Hepatocyte (in vitro differentiated cells): ENCODE data around the gene FUOM. TPM values are rescaled to one million over a fixed set of nuclear protein-coding genes. Genes with fewer than 3 reads are reported as not detected.
"Not testable (repeated sequence)": the region's sequence is repeated elsewhere in the genome, so short reads cannot be mapped to it uniquely, and the experiment has no call there.

ENCODE experiments used
- DNase-seq: peaks from one replicate; pipeline ENCODE4 v3.0.0-alpha.2; 2016; ENCODE audit warnings: low spot score
- H2AFZ ChIP-seq: fragments of 200-600 bp; sonication (generic); 2 replicates; pipeline ENCODE4 v1.6.0; 2016; ENCODE audit warnings: antibody characterized with exemption, mild to moderate bottlenecking
- H3K27ac ChIP-seq: fragments of 200-600 bp; sonication (generic); 2 replicates; pipeline ENCODE4 v1.5.1; 2016; ENCODE audit warnings: mild to moderate bottlenecking
- H3K27me3 ChIP-seq: fragments of 200-600 bp; sonication (generic); 2 replicates; pipeline ENCODE4 v1.6.1; 2016
- H3K36me3 ChIP-seq: fragments of 200-600 bp; sonication (generic); replicated peaks from 2 replicates; pipeline ENCODE4 v1.5.1; 2016; ENCODE audit warnings: low read depth; ENCODE audit not compliant: insufficient read depth
- H3K4me1 ChIP-seq: fragments of 200-600 bp; sonication (generic); 2 replicates; pipeline ENCODE4 v1.5.1; 2016; ENCODE audit warnings: mild to moderate bottlenecking, moderate library complexity; ENCODE audit not compliant: insufficient read depth
- H3K4me2 ChIP-seq: fragments of 200-600 bp; sonication (generic); 2 replicates; pipeline ENCODE4 v1.6.0; 2016
- H3K4me3 ChIP-seq: fragments of 200-600 bp; sonication (generic); 2 replicates; pipeline ENCODE4 v1.5.1; 2016; ENCODE audit warnings: mild to moderate bottlenecking
- H3K79me2 ChIP-seq: fragments of 200-600 bp; sonication (generic); 2 replicates; pipeline ENCODE4 v1.6.0; 2017; ENCODE audit warnings: mild to moderate bottlenecking
- H3K9me2 ChIP-seq: fragments of 200-600 bp; sonication (generic); replicated peaks from 2 replicates; pipeline ENCODE4 v1.6.0; 2017; ENCODE audit warnings: mild to moderate bottlenecking; ENCODE audit not compliant: insufficient read depth
- H3K9me3 ChIP-seq: fragments of 200-600 bp; sonication (generic); 2 replicates; pipeline ENCODE4 v1.5.1; 2016; ENCODE audit warnings: low read depth, mild to moderate bottlenecking
- H4K20me1 ChIP-seq: fragments of 200-600 bp; sonication (generic); 2 replicates; pipeline ENCODE4 v1.6.0; 2016; ENCODE audit warnings: mild to moderate bottlenecking; ENCODE audit not compliant: insufficient read depth, poor library complexity, severe bottlenecking
- EZH2 ChIP-seq: fragments of 200-600 bp; sonication (generic); IDR thresholded peaks from 2 replicates; pipeline ENCODE4 v1.6.1; 2016; ENCODE audit warnings: antibody characterized with exemption, mild to moderate bottlenecking, borderline replicate concordance
- EZH2phosphoT487 ChIP-seq: fragments of 200-600 bp; sonication (generic); IDR thresholded peaks from one replicate; pipeline ENCODE4 v1.6.1; 2018; ENCODE audit warnings: antibody characterized with exemption, mild to moderate bottlenecking, low read depth, moderate library complexity; ENCODE audit not compliant: unreplicated experiment, severe bottlenecking
- WGBS: methylation state at CpG from one replicate; pipeline ENCODE4 v1.1.6; 2016; ENCODE audit warnings: low lambda C conversion rate; ENCODE audit errors: missing lambda C conversion rate; 5-methylcytosine and 5-hydroxymethylcytosine counted together
- polyA plus RNA-seq: library from polyadenylated mRNA; unstranded; fragments of >200 nt; fragmentation: Nextera tagmentation; extraction: Ambion mirVana; gene quantifications from 2 replicates; pipeline ENCODE4 v1.2.1, GENCODE V29; 2016
- total RNA-seq: library from RNA; depleted of rRNA; stranded (reverse); fragments of >200 nt; gene quantifications from 2 replicates; pipeline ENCODE4 v1.2.3, GENCODE V29; 2014
- TF ChIP-seq, protein P1 (sequence below): fragments of 200-600 bp; sonication (generic); IDR thresholded peaks from 2 replicates; pipeline ENCODE4 v1.5.1; 2016; ENCODE audit warnings: antibody characterized with exemption, mild to moderate bottlenecking; ENCODE audit not compliant: poor library complexity

The FUOM gene
- total and polyA plus RNA-seq, 2 experiments from 2014 or later: 31.1 to 34.6 TPM

DNA sequence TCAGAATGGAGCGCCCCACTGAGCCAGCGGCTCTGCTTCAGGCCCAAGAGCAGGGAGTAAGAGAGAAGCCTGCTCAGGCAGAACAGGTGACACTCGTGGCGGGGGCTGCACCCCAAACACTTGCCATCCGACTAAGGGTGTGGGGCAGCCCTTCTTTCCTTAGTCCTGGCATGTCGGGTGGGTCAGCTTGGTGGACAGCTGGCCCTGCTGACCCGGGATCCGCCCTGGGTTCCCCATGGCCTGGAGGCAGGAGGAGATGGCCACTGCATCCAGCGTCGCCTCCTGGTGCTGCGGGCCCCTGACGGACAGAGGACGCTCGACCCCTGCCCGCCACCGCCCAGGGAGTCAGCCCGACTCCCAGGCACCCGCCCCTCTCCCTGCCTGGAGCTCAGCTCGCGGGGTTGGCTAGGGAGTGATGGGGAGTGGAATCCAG is 20.0 kb upstream of the FUOM start:
- TF ChIP-seq, protein P1, sequence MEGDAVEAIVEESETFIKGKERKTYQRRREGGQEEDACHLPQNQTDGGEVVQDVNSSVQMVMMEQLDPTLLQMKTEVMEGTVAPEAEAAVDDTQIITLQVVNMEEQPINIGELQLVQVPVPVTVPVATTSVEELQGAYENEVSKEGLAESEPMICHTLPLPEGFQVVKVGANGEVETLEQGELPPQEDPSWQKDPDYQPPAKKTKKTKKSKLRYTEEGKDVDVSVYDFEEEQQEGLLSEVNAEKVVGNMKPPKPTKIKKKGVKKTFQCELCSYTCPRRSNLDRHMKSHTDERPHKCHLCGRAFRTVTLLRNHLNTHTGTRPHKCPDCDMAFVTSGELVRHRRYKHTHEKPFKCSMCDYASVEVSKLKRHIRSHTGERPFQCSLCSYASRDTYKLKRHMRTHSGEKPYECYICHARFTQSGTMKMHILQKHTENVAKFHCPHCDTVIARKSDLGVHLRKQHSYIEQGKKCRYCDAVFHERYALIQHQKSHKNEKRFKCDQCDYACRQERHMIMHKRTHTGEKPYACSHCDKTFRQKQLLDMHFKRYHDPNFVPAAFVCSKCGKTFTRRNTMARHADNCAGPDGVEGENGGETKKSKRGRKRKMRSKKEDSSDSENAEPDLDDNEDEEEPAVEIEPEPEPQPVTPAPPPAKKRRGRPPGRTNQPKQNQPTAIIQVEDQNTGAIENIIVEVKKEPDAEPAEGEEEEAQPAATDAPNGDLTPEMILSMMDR: no peak
- no peak for TF ChIP-seq EZH2phosphoT487
- TF ChIP-seq EZH2: no peak
- peaks cover 11% of the 10 kb centered on the region for H3K79me2 ChIP-seq
- H3K27me3 ChIP-seq: no peaks in the 10 kb centered on the region
- no peaks in the 10 kb centered on the region for H3K36me3 ChIP-seq
- 42% methylated on average over 18 of the region's 20 CpGs for WGBS
- peak overlapping the region; percentile 100 for H2AFZ ChIP-seq
- no peaks in the 10 kb centered on the region for H3K9me2 ChIP-seq
- H3K9me3 ChIP-seq: no peaks in the 10 kb centered on the region
- H3K4me1 ChIP-seq: peaks cover 13% of the 10 kb centered on the region
- peak overlapping the region; percentile 100 for H3K4me2 ChIP-seq
- DNase-seq: no peak
- H4K20me1 ChIP-seq: no peaks in the 10 kb centered on the region
- H3K27ac ChIP-seq: peak overlapping the region; percentile 99
- peak overlapping the region; percentile 77 for H3K4me3 ChIP-seq

DNA sequence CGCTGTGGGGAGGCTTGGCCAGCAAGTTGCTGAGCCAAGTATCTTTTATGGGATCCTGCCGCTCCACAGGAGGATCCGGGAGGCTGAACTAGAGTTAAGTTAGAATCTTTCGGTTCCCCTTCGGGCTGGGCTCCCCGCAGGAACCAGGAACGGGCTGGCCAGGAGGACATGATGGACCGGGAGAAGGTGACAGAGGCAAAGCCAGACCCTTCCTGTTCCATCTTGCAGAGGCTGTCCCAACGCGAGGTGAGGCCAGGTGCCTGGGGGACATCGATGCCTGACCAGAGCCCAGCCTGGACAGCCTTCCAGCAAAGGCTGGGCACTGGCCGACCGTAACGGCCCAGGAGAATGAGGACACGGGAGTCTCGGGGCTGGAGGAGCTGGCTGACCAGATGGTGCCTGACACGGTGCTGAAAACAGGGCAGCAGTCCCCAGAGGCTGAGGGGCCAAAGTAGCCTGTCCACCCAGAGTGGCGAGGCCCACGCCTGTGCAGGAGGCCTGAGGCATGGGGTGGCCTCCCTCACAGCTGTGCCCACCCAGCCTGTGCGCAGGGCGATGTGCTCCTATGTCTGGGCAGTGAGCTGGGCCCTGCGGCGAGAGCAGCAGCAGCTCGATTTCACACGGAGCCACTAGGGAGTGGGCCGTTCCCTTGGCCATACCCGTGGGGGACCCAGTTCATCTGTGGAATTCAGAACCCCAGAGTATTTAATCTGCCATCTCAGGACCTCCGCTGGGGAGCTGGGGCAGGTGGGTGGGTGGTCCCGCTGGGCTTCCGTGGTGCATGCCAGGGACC is 19.4 kb upstream of the FUOM start:
- WGBS: 93% methylated on average over 30 of the region's 30 CpGs
- Histone ChIP-seq H3K4me1 (peaks cover 13% of the 10 kb centered on the region), H3K27ac (peak overlapping the region; percentile 99), H3K79me2 (peaks cover 14% of the 10 kb centered on the region), H3K4me3 (no peak overlapping the region), H2AFZ (no peak overlapping the region), H3K9me3 (no peaks in the 10 kb centered on the region), H4K20me1 (no peaks in the 10 kb centered on the region), H3K4me2 (peak overlapping the region; percentile 100), H3K27me3 (no peaks in the 10 kb centered on the region), H3K36me3 (no peaks in the 10 kb centered on the region), H3K9me2 (no peaks in the 10 kb centered on the region)
- TF ChIP-seq EZH2phosphoT487 (no peak), EZH2 (no peak)
- TF ChIP-seq, protein P1: no peak
- DNase-seq: no peak

GRCh38 chr10:133376183-133376582 is 18.4 kb upstream of the FUOM start:
- not testable (repeated sequence) for H3K27me3 ChIP-seq, H4K20me1 ChIP-seq, H3K9me2 ChIP-seq, H3K27ac ChIP-seq, H3K4me2 ChIP-seq, H3K9me3 ChIP-seq, H2AFZ ChIP-seq, H3K4me3 ChIP-seq, H3K36me3 ChIP-seq, DNase-seq
- Histone ChIP-seq H3K79me2 (peaks cover 19% of the 10 kb centered on the region), H3K4me1 (peaks cover 13% of the 10 kb centered on the region)
- WGBS: 93% methylated on average over 5 of the region's 5 CpGs

DNA sequence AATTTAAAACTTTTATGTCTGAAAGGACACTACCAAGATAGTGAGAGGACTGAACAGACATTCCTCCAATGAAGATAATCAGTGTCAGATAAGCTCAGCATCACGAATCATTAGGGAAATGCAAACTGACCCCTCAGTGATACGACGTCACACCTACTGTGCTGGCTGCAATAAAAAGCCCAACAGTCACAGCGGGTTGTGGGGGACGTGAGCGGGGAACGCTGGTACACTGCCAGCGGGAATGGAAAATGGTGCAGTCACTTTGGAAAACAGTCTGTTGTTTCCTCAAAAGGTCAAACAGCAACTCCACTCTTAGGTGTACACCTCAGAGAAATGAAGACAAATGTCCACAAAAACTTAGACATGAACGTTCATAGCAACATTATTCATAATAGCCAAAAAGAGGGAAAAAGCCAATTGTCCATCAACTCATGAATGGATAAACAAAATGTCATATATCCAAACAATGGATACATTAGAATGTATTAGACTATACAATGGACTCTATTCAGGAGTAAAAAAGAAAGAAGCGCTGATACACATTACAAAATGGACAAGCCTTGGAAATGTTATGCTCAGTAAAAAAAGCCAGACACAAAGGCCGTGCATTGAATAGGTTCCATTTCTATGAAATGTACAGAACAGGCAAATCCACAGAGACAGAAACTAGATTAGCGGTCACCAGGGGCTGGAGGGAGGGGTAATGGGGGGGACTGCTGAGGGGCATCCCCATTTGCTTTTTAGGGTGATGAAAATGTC is 17.7 kb upstream of the FUOM start:
- 70% methylated on average over 12 of the region's 12 CpGs for WGBS
- Histone ChIP-seq H3K9me3 (no peaks in the 10 kb centered on the region), H3K4me3 (no peak overlapping the region)

More for the DNA sequence above, 17.7 kb upstream of the FUOM start:
- no peak overlapping the region for H3K4me2 ChIP-seq
- peaks cover 19% of the 10 kb centered on the region for H3K79me2 ChIP-seq
- peak overlapping the region; percentile 12 for H3K27ac ChIP-seq
- no peaks in the 10 kb centered on the region for H3K27me3 ChIP-seq
- TF ChIP-seq EZH2phosphoT487 (no peak), EZH2 (no peak)
- TF ChIP-seq, protein P1: no peak
- no peak for DNase-seq
- peaks cover 13% of the 10 kb centered on the region for H3K4me1 ChIP-seq
- no peaks in the 10 kb centered on the region for H4K20me1 ChIP-seq
- no peaks in the 10 kb centered on the region for H3K9me2 ChIP-seq
- H3K36me3 ChIP-seq: no peaks in the 10 kb centered on the region
- no peak overlapping the region for H2AFZ ChIP-seq
